Peyer's patch (tissue), 4 donors: ENCODE measurements around the gene HSPA1A.
"Not testable (repeated sequence)": the region's sequence is repeated elsewhere in the genome, so short reads cannot be mapped to it uniquely, and the experiment has no call there.

Experiments
- CTCF ChIP-seq, 6 experiments: fragments of 450-650 bp in 4 of 6; fragments of 200-600 bp in 2 of 6; sonication (generic) in 1 of 6; IDR thresholded peaks; one replicate each; pipeline ENCODE4 v1.5.1; 2017 to 2019; ENCODE audit warnings: antibody characterized with exemption in 6 of 6, mild to moderate bottlenecking in 3 of 6, moderate library complexity in 1 of 6
- POLR2A ChIP-seq, 2 donors: fragments of 450-650 bp; IDR thresholded peaks; one replicate each; pipeline ENCODE4 v1.5.1; 2017; ENCODE audit warnings: antibody characterized with exemption in 2 of 2, mild to moderate bottlenecking in 2 of 2, moderate library complexity in 2 of 2

- TF ChIP-seq POLR2A, CTCF (IDR thresholded peaks at IDR 0.05): not testable (repeated sequence)
Measured at GRCh38 chr6:31820399-31820798, 5.1 kb downstream of the HSPA1A start.
